HL-60 (cell line): ENCODE measurements around the gene GMDS.

Experiments
- CTCF ChIP-seq: IDR thresholded peaks from one replicate; pipeline ENCODE4 v1.5.1; 2011; ENCODE audit warnings: low read length, control low read depth, inconsistent platforms; ENCODE audit not compliant: insufficient read depth
- POLR2AphosphoS5 ChIP-seq: IDR thresholded peaks from 2 replicates; pipeline ENCODE4 v1.6.1; 2012; ENCODE audit warnings: low read depth
- REST ChIP-seq: IDR thresholded peaks from 2 replicates; pipeline ENCODE4 v1.6.1; 2012; ENCODE audit warnings: low read depth; ENCODE audit not compliant: insufficient replicate concordance

- no peak for TF ChIP-seq CTCF
- TF ChIP-seq POLR2AphosphoS5 = no peak
- TF ChIP-seq REST = no peak
These were observed 19.7 kb downstream of the GMDS start for GRCh38 chr6:2225422-2226392.
